NCI-H345 (cell line): ENCODE measurements around the gene SORT1.
"Not testable (repeated sequence)": the region's sequence is repeated elsewhere in the genome, so short reads cannot be mapped to it uniquely, and the experiment has no call there.

Experiments
- DNase-seq: peaks from one replicate; lab custom pipeline; 2025; lab: John Stamatoyannopoulos, UW

Gene SORT1

DNA sequence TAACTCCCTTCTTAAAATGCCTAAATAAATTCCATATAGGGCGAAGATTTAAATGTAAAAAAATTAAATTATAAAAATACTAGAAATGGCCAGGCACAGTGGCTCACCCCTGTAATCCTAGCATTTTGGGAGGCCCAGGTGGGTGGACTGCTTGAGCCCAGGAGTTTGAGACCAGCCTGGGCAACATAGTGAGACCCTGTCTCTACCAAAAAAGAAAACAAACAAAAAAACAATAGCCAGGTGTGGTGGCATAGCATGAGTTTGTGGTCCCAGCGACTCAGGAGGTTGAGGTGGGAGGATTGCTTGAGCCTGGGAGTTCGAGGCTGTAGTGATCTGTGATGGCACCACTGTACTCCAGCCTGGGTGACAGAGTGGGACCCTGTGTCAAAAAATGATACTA, 17.8 kb downstream of the SORT1 start:
- no peak for DNase-seq

GRCh38 chr1:109379422-109379821, 18.3 kb downstream of the SORT1 start:
- no peak for DNase-seq

GRCh38 chr1:109377698-109378097, 20.0 kb downstream of the SORT1 start:
- no peak for DNase-seq

DNA sequence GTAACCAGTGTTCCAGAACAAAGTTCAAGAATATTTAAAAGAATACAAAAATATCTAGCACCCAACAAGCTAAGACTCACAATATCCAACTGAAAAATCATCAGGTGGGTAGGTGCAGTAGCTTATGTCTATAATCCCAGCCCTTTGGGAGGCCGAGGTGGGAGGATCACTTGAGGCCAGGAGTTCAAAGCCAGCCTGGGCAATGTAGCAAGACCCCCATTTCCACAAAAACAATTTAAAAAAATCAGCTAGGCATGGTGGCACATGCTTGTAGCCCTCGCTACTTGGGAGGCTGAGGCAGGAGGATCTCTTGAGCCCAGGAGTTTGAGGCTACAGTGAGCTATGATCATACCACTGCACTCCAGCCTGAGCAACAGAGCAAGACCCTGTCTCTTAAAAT, 24.0 kb downstream of the SORT1 start:
- not testable (repeated sequence) for DNase-seq

- DNase-seq: no peak
Measured at GRCh38 chr1:109373126-109373525, 24.6 kb downstream of the SORT1 start.

- no peak for DNase-seq
Measured at GRCh38 chr1:109372281-109372680, 25.4 kb downstream of the SORT1 start.

- no peak for DNase-seq
Measured at GRCh38 chr1:109371341-109371739, 26.4 kb downstream of the SORT1 start.

- no peak for DNase-seq
Measured at GRCh38 chr1:109370712-109371340, 26.9 kb downstream of the SORT1 start.

DNA sequence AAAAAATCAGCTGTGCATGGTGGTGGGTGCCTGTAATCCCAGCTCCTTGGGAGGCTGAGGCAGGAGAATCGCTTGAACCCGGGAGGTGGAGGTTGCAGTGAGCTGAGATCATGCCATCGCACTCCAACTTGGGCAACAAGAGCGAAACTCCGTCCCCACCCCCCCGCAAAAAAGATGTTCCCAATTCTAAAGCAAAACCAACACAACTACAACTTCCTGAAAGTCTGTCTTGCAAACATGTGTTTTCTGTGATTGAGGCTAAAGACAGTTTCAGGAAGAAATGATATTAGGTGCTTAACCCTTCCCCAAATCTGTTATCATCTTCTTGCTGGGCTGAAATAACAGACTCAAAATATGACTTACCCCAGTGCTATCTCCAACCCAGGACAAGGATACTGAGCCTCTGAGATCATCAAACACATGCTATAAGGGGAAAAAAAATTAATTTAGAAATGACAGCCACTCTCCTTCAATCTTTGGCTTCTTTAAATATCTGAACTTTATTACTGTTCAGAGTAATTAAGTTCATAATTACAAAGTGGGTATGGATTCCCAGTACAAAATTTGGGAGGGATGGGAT, 28.5 kb downstream of the SORT1 start:
- DNase-seq: no peak

- DNase-seq: no peak
Measured at GRCh38 chr1:109368464-109368863, 29.3 kb downstream of the SORT1 start.

GRCh38 chr1:109367626-109368025, 30.1 kb downstream of the SORT1 start:
- no peak for DNase-seq

DNA sequence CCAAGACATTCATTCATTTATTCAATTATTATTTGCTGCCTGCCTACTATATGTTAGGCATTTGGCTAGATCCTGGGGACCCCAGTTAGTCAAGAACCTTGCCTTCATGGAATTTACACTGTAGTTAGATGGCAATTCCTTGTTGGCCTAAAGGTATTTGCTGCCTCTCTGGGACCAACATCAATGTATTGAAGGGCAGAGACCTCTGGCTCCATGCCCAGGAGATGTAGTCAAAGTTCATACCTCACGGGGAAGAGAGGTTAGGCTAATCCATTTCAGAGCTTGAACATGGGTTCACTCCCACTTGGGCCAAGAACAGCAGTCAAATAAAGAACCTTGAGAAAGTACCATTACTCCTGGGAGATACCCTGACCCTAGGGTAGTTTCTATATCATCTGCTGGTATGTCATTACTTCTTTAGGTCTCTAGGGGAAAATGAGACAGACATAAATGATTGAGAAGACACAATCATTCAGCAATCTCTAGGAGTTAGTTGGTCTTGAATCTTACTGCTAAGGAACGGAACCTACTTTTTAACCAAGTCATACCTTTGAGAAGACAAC, 32.0 kb downstream of the SORT1 start:
- no peak for DNase-seq

DNA sequence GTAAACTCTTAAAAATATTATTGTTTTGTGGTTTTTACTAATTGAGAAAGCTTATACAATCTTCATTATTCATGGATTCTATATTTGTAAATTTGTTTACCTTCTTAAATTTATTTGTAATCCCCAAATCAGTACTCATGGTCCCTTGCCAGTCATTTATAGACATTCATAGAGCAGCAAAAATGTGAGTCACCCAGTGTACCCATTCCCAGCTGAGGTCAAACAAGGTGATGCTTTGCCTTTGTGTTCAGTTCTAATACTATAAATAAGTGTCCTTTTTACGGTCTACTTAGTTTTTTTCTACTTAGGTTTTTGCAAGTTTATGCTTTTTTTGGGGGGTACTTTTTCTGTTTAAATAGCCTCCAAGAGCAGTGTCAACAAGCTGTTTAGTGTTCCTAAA, 36.1 kb downstream of the SORT1 start:
- no peak for DNase-seq

DNA sequence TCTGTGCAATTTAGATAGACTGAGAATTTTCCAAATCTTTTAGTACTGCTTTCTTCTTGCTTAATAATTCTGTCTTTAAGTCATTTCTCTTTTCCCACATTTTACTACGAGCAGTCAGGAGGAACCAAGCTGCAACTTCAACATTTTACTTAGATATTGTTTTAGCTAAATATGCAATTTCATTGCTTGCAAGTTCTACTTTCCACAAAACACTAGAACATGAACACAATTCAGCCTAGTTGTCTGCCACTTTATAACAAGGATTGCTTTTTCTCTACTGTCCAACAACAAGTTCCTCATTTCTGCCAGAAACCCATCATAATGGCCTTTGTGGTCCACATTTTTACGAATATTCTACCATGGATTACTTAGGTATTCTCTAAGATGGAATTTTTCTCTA, 36.6 kb downstream of the SORT1 start:
- no peak for DNase-seq

DNA sequence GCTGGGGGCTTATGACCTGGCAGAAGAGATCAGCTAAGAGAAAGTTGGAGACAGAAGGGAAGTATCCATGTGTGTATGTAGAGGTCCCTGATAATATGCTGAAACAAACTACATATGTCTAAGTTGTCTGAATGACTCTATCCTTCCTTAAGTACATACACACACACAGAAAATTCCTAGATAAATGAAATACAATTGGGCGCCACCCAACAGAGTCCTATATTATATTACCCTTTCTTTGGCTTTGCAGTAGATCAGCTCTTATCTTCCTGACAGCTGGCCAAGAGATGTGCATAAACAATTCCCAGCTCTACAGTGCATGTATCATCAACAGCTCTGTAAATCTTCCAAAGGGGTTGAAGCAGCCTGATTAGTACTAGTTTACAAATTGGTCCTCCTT, 40.1 kb downstream of the SORT1 start:
- peak; percentile 24 for DNase-seq

- no peak for DNase-seq
Measured at GRCh38 chr1:109356915-109357314, 40.8 kb downstream of the SORT1 start.

GRCh38 chr1:109356505-109356904, 41.2 kb downstream of the SORT1 start:
- DNase-seq: no peak

- no peak for DNase-seq
Measured at GRCh38 chr1:109354929-109355328, 42.8 kb downstream of the SORT1 start.

DNA sequence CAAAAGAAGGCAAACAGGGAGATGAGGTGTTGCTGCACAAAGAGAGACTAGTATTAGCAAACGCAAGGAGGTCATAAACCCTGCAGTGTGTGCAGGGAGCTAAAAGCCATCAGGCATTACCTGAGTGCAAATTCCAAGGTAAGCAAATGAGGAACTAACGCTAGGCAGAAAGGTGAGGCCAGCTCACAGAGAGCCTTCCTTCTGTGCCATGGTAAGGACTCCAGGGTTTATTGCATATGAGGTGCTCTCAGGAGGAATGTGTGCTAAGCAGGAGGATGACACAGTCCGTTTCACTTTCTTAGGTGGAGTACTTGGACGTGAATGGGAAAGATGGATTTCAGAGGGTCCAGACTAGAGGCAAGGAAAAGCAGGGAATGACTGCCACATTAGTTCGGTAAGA, 46.3 kb downstream of the SORT1 start:
- DNase-seq: no peak

DNA sequence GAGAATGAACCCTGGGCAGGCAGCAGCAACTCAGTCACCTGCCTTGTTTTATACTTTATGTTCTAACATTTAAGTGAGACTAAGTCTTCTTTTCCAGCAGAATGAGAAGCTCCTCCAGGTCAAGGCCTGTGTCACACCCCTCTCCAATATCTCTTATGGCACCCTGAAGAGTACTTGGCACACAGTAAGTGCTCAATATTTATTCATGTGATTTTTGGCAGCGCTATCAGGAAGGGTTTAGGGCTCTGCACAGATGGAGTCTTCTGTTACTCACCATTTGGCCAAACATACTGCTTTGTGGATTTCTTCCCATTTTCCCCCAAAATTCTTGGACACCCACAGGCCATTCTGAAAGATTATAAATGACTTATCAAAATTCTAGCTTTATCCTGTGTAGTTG, 47.1 kb downstream of the SORT1 start:
- DNase-seq: no peak

DNA sequence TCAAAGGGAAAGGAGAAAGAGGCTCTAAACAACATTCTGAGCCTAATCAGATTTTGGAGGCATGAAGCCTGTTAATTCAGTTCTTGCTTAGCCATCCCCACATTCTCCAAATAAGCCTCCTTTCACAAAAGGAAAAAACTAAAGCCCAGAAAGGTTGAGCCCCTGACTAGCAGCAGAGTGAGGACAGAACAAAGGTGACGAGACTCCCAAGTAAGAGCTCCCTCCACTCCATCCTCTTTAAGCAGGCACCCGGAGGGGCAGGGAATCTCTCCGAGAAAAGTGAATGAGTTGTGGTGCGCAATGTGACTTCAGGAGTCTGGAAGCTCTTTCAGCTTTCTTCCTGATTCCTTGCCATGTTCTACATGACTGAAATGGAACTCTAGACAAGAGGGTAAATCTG, 47.5 kb downstream of the SORT1 start:
- DNase-seq: no peak

DNA sequence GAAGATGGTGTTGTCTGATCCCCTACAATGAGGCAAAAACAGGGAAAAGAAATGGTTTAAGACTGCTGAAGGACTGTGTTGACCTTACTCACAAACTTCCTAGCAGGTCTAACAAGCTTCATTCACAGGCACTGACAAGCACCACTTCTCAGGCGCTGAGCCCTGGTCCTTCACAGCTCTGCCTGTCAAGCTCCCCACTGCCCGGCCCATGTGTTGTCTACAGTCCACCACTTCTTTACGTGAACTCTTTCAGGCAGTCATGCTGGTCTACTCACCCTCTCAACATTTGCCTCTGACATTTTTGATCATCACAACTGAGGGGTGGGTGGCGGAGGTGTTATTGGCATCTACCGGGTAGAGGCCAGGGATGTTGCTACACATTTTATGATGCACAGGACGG, 50.2 kb downstream of the SORT1 start:
- no peak for DNase-seq

GRCh38 chr1:109341944-109342930, 55.5 kb downstream of the SORT1 start:
- DNase-seq: no peak
